Measurements from ENCODE around the gene SMAD3.
"Not testable (repeated sequence)": the region's sequence is repeated elsewhere in the genome, so short reads cannot be mapped to it uniquely, and the experiment has no call there.

Gene SMAD3

DNA sequence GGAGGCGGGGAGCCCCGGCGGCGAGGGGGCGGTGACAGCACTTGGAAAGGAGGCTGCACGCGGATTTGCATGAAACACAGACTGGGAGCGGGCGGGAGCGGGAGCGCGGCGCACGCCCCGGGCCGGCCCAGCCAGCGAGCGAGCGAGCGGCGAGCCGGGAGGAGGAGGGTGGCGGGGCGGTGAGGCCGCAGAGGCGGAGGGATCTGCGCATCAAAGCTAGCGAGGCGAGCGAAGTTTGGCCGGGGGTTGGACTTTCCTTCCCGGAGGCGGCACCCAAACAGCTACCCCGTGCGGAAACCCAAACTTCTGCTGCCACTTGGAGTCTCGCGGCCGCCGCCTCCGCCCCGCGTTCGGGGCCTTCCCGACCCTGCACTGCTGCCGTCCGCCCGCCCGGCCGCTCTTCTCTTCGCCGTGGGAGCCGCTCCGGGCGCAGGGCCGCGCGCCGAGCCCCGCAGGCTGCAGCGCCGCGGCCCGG is at the start of gene SMAD3:
Gene SMAD3, plus strand, starts transcription at position 72 of the 475 bp plus-strand sequence. CDS start 553 bp downstream, outside the sequence.
- DNase-seq = peak; percentile 88

DNA sequence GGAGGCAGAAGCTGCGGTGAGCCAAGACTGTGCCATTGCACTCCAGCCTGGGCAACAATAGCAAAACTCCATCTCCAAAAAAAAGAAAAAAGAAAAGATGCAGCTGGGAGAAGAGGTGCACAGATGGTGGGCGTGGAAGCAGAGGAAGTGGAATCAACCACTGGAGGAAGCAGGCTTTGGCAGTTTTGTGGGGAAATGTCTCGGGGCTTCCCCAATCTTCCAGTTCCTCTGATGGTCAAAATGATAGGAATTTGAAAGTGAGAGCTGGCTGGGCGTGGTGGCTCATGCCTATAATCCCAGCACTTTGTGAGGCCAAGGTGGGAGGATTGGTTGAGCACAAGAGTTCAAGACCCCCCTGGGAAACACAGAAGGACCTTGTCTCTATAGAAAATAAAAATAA is 48.1 kb upstream of the SMAD3 start:
- DNase-seq = no peak

DNA sequence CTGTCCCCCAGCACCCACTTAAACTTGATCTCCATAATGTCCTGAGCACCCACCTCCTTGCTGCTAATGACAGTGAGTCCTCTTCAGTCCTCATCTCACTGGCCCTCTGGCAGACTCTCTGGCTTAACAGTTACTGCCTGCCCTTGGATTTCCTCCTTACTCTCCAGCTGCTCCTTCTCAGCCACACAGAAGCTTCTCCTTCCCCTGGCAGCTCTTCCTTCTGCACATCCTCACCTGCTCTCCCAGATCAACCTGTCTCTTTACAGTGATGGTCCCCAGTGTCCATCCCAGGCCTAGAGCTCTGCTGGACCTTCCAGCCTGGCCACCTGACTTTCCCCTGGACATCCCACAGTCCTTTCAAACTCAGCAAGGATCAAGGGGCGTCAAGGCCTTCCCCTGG is 47.4 kb upstream of the SMAD3 start:
- no peak for DNase-seq

DNA sequence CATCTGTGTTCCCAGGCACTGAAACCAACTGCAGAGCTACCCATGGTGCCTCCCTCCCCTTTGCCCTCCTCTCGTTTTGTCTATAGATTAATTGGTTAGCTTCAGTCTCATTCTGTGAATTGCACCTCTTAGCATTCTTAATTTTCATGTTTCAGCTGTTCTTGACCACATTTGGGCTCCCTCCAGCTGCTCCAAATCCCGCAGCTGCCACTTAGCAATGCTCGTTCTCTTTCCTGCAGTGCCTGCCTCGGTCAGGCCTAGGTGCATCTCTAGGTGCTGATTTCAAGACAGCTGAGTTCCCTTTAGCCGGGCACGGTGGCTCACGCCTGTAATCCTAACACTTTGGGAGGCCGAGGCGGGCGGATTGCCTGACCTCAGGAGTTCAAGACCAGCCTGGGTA is 47.0 kb upstream of the SMAD3 start:
- DNase-seq = peak; percentile 87

DNA sequence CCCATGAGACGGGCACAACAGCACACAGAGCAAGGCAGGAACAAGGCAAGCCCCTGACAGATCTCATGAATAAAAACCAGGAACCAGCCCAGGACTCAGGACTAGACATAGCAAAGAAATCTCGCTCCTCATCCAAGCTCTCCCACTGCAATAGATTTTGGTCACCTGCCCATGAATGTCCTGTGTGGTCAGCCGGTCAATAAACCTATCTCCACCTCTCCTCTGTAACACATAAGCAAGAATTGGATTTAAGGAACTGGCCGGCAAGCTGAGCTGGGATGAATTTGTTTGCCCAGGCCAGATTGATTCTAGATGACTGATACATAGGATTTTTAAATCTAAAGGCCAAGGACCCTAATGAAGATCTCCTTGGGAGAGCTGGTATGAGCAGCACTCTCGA is 46.3 kb upstream of the SMAD3 start:
- no peak for DNase-seq

DNA sequence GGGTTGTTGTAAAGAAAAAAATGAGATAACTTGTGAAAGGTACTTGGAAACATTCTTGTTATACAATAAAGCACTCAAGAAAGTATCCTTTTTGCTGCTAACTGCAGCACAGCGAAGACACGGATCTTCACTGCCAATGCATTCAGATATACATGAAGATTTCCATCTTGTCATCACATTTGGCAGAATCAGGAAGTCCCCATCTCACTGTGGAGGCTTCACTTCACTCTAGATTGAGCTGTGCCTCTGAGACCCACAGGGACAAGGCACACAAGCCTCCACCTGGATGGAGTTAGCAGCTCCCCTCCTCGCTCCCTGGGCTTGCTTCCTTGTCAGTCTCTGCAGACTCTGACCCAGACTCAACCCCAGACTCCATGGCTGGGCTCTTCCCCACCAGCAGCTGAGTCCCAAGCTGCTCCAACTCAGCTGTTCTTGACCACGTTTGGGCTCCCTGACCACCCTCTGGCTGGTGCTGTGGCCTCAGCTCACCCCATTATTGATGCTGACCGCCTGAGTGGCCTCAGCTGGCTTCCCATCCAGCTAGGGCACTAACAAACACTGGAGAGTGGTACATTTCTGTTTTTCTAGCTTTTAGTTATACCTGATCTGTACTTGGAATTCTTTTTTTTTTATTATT is 45.4 kb upstream of the SMAD3 start:
- DNase-seq = peak; percentile 56

DNA sequence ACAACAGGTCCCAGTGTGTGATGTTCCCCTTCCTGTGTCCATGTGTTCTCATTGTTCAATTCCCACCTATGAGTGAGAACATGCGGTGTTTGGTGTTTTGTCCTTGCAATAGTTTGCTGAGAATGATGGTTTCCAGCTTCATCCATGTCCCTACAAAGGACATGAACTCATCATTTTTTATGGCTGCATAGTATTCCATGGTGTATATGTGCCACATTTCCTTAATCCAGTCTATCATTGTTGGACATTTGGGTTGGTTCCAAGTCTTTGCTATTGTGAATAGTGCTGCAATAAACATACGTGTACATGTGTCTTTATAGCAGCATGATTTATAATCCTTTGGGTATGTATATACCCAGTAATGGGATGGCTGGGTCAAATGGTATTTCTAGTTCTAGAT is 44.7 kb upstream of the SMAD3 start:
- not testable (repeated sequence) for DNase-seq

DNA sequence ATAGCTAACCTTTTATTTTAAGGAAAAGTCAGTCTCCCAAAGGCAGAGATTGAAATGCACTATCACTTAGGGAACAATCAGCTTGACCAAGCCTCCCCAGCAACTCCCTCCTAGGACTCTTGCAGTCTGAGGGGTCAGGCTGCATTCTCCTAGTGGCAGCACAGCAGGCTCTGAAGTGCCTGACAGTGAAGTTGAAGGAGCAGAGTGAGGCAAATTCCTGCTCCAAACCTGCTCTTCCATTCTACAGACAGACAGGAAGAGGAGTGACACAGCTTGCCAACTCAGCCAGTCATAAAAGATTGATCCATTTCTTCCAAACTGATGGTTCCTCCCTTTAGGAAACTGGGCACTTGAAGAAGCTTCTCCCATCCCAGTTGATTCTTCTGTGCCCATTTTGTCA is 43.9 kb upstream of the SMAD3 start:
- DNase-seq = no peak

DNA sequence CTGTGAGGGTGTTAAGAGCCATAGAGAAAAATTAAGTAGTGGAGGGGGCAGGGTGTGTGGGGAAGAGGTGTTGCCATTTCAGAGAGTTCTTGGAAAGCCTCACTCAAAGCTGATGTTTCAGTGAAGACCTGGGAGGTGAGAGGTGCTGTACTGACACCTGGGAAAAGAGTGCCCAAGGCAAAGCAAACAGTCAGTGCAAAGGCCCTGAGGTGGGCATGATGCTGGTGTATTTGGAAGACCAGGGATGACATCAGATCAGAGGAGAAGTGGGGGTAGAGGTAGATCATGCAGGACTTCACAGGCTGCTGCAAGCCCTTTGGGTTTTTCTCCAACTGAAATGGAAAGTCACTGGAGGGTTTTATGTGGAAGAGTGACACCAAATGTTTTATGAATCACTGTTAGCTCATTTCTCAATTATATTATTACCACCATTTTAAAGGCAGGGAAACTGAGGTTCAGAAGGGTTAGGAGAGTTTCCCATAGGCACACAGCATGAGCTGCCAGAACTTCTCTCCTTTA is 42.8 kb upstream of the SMAD3 start:
- DNase-seq = no peak

DNA sequence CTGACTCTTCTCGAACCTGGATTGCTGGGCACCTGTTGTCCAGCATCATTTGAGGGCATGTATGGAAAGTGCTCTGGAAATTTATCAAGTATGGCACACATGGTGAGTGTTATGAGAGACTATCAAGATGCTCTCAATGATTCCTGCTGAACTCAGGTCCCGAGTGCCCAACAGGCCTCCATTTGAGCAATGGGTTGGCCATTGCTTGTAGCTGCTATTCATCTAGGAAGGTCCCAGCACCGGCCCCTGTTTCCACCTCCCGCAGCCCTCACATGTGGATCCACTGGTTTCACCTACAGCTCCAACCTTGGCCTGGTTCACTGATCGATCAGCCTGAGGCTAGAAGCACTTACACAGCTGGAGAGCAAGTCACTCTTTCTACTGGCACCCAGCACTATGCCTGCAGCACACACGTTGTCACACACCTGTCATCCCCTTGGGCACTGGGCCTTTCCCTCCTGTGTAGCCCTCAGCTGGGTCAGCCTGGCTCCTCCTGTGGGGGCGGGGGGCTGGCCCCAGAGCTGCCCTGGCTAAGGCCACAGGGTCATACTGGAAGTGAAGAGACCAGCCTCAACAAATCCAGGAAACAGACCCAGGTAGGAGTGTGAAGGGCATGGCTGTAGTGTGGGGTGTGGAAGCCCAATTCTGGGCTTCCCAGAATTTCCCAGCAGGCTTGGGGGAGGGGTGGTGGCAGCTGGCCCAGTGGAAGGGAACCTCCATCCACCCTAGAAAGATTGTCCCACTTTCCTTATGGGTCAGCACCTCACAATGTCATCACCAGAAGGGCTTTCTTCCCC is 41.7 kb upstream of the SMAD3 start:
- peak; percentile 75 for DNase-seq

DNA sequence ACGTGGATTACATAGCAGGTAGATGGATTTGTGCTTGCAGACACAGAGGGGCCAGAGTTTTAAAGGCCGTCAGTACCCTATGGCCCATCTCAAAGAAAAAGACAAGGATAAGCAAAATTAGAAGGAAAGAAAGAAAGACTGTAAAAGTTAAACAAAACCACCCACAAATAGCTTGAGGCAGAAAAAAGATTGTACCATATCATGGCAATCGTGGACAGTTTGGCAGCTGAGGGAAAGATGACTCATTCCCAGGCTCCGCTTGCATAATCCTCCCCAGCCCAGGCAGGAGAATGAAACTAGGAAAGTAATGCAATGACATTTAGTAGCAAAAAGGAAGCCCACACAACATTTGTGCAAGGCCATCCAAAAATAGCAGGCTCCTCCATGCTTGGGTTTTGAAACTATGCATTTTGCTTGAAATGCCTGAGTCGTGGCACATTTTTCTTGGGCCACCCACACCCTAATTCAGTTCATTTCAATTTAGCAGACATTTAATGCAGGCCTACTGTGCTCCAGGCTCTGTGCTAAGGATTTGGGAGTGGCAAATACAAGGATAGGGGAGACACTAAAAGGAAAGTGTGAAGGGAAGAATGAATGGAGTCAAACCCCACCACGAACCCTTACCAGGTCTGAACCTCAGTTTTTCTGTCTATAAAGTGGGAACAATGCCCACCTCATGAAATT is 40.9 kb upstream of the SMAD3 start:
- DNase-seq = peak; percentile 89

DNA sequence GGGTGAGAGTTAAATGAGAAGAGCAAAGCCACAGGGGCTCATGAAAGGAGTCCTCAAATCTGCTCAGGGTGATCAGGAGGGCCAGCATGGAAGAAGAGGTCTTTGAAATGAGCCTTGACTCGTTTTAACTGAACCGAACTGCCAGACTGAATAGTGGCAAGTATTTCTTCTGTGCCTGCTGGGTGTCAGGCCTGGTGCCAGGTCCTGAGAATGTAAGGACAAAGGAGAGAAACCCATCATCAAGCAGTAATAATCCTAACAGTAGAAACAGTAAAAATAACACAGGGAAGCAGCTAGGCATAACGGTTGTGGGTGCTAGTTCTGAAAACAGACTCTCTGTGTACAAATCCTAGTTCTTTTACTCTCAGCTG is 40.4 kb upstream of the SMAD3 start:
- no peak for DNase-seq

DNA sequence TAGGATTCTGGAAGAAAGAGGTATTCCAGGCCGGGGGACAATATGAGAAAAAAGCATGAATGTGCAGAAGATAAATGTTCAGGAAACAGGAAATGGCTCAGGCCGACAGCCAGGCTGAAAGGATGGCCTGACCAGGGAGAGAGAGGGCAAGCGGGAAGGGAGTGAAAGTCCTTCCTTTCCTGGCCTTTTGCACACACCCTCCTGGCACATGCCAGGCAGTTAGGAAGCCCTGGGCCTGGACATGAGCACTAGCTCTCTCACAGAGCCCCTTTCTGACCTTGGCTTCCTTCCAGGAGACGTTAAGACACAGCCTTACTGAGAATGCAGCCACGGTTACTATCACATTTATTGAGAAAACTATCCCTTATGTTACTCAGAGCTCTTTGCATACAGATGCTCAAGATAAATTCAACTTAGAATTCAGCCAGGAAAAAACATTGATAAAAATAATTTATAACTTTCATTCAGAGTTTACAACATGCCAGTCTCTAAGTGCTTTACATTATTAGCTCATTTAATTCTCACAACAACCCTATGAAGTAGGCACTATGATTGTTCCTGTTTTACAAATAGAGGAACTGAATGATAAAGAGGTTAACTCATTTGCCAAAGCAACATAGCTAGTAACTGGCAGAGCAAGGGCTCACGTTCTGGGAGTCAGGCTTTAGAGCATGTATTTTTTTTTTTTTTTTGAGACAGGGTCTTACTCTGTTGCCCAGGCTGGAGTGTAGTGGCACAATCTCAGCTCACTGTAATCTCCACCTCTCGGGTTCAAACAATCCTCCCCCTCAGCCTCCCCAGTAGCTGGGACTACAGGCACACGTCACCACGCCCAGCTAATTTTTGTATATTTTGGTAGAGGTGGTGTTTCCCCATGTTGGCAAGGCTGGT is 39.4 kb upstream of the SMAD3 start:
- peak; percentile 81 for DNase-seq

DNA sequence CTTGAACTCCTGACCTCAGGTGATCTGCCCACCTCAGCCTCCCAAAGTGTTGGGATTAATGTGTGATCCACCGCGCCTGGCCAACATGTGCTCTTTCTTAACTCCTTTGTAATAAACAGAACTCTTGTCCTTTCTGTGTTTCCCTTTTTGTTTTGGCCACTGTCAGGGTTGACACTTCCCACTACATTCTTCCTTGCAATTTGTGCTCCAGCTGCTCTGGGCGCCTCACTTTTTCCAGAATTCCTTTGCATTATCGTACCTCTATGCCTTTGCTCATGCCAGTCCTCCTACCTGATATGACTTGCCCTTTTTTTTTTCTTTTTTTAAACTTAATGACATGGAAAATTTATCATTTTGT is 38.8 kb upstream of the SMAD3 start:
- DNase-seq = no peak

DNA sequence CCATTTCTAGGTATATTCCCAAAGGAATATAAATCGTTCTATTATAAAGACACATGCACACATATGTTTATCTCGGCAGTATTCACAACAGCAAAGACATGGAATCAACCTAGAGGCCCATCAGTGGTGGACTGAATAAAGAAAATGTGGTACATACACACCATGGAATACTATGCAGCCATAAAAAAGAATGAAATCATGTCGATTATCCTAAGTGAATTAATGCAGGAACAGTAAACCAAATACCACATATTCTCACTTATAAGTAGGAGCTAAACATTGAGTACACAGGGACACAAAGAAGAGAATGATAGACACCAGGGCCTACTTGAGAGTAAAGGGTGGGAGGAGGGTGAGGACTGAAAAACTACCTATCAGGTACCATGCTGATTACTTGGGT is 37.0 kb upstream of the SMAD3 start:
- not testable (repeated sequence) for DNase-seq

DNA sequence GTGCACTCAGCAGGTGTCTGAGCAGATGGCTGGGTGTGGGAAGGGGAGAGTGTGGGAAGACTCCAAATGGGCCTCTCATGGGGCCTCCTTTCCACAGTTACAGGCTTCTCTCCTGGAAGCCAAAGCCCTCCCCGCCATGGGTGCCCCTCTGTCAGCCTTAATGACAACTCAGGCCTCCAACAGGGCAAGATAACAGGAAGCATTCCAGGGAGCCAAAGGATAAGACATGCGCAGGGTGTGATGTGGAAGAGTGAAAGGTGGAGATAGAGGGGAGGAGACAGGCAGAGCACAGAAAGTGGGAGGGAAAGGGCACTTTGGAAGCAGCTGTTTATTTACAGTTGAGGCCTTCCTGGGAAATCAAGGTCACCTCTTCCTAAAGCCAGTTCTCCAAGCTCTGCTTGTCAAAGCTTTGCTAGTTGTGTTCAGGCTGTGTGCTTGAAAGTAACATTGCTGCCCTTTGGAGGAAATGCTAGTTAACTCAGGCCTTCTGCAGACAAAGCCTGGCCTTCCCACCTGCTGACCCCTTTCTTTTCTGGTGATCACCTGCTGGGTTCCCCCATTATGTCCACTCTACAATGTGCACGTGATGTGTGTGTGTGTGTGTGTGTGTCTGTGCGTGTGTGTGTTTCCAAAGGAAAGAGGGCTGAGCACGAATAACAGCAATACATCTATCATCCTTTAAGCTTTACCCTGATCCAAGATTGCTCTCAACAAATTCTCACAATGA is 35.2 kb upstream of the SMAD3 start:
- DNase-seq = no peak

DNA sequence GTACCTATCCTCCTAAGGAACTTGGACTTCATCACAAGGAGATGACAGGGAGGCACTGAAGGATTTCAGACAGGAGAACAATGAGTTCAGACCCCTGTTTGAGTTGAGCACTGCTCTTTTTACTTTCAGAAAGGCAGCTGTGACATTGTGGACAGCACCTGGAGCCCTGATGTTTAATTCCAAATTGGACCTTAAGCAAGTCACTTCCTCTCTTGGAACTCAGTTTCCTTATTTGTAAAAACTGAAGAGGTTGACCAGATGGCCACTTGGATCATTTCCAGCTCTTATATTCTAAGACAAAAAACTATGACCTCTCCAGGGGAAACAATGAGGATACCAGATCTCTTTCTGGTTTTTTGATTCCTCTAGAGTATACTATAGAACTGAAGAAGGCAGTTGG is 34.1 kb upstream of the SMAD3 start:
- peak; percentile 55 for DNase-seq

DNA sequence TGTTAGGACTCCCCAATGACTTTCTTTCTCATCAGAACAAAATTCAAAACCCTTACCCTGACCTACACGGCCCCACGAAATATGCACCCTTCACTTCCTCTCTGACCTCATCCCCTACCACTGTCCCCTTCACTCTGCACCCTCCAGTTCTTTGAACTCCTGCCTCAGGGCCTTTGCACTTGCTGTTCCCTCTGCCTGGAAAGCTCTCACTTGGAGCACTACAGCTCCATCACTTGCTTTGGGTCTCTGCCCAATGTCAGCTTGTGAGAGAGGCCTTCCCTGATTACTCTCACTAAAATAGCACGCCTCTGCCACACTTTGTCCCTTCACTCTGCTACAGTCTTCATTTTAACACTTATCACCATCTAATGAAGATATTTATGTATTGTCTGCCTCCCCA is 32.8 kb upstream of the SMAD3 start:
- DNase-seq = no peak

DNA sequence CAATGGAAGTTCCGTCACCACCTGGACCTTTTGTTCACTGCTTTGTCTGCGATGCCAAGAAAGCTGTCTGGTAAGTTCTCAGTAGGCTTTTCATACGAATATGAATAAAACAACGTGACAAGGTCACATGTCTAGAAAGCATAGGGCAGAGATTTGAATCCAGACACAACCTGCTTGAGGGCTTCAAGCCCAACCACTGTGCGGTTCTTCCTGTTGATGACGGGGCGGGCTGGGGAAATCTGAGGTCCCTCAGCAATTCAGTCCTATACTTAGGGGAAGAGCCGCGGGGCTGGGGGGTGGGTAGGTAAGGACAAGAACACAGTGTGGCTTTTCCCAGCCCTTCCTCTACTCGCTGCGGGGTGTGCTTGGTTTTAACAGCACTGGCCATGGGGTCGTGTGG is 32.4 kb upstream of the SMAD3 start:
- DNase-seq = no peak

DNA sequence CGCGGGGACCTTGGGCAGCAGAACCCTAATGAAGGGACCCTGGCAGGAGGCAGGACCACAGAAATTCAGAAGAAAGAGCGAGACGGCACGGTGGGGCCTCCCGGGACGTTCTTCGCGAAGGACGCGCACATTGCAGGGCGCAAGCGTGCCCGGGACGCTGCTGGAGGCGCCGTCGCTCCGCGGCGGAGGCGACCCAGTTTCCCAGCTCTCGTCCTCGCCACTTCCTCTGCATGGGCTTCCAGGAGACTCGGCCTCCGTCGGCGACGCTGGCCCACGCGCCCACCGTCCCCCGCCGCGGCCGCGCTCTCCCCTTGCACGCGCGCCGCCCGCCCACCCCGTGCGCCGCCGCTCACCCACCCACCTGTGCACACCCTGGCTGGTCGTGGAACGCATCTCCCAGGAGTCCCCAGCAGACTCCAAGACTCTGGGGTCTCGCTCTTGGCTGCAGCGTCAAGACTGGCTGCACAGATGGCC is 31.8 kb upstream of the SMAD3 start:
- no peak for DNase-seq

DNA sequence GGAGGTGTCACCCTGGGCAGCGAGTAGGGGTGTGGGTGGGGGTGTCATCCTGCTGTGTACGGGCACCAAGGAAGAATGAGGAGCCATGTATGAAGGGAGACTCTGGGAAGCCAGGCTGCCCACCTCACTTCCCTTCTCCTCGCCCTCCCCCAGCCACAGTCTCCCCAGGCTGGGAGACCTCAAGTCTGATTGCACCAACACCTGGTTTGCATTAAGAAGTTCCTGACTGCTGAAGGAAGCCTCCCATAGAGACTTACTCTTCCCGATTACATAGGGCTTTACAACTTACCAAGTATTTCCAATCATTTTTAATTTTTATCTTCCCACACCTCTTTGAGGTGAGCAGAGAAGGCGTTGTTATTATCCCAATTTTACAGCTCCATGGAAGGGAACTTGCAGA is 29.5 kb upstream of the SMAD3 start:
- no peak for DNase-seq
